Panc1 (cell line): ENCODE results near the gene KIAA2012. TPM values are rescaled to one million over a fixed set of nuclear protein-coding genes. Genes with fewer than 3 reads are reported as not detected.

ENCODE experiments used
- ATAC-seq: fragments of 200-7000 bp; cut with Tn5 transposase; 2 replicates; pipeline ENCODE4 v1.9.1; 2020; ENCODE audit warnings: mild to moderate bottlenecking, moderate library complexity
- BruUV-seq: library from RNA; stranded (reverse); fragments of 400-500 nt; replicated peaks from 2 replicates; lab custom pipeline; 2021; lab: Mats Ljungman, UMichigan
- CTCF ChIA-PET: fragments of 300-600 bp; sonication (Branson Sonifier 250); formaldehyde crosslinking; loops from one replicate; lab custom pipeline; 2022; ENCODE audit warnings: antibody characterized with exemption; lab: Charles Lee
- POLR2A ChIA-PET: fragments of 300-600 bp; sonication (Branson Sonifier 250); formaldehyde crosslinking; loops from one replicate; lab custom pipeline; 2022; ENCODE audit warnings: antibody characterized with exemption; lab: Charles Lee
- DNase-seq: peaks from one replicate; pipeline ENCODE4 v3.0.0-alpha.2; 2010; ENCODE audit warnings: low read depth, low spot score
- H3K27ac ChIP-seq: 2 replicates; pipeline ENCODE4 v1.5.1; 2011; ENCODE audit warnings: mild to moderate bottlenecking, low read length, inconsistent platforms
- H3K27me3 ChIP-seq: fragments of 200-500 bp; sonication (Bioruptor generic); 2 replicates; pipeline ENCODE4 v1.6.0; 2014; ENCODE audit warnings: low read length, inconsistent platforms; ENCODE audit not compliant: control insufficient read depth, insufficient read depth
- H3K36me3 ChIP-seq: fragments of 200-500 bp; sonication (Bioruptor generic); 2 replicates; pipeline ENCODE4 v1.5.1; 2014; ENCODE audit warnings: inconsistent platforms, mild to moderate bottlenecking, low read length, moderate library complexity; ENCODE audit not compliant: control insufficient read depth, insufficient read depth
- H3K4me1 ChIP-seq: 2 replicates; pipeline ENCODE4 v1.5.1; 2011; ENCODE audit warnings: inconsistent platforms, mild to moderate bottlenecking, low read length, moderate library complexity; ENCODE audit not compliant: control insufficient read depth, insufficient read depth
- H3K4me3 ChIP-seq, 2 experiments: 2 replicates each; pipeline ENCODE4 v1.5.1; 2011 to 2012; ENCODE audit warnings: low read depth in 2 of 2, low read length in 2 of 2, mild to moderate bottlenecking in 2 of 2, inconsistent platforms in 1 of 2, moderate library complexity in 1 of 2
- H3K9me3 ChIP-seq: fragments of 200-500 bp; sonication (Bioruptor generic); 2 replicates; pipeline ENCODE4 v1.5.1; 2014; ENCODE audit warnings: low read depth, mild to moderate bottlenecking, inconsistent platforms, low read length, moderate library complexity; ENCODE audit not compliant: control insufficient read depth, insufficient read depth
- CTCF ChIP-seq: fragments of 450-650 bp; IDR thresholded peaks from 2 replicates; pipeline ENCODE4 v1.5.1; 2017; ENCODE audit warnings: mild to moderate bottlenecking
- POLR2AphosphoS5 ChIP-seq: IDR thresholded peaks from 2 replicates; pipeline ENCODE4 v1.6.1; 2012; ENCODE audit warnings: mild to moderate bottlenecking, low read depth, low read length, moderate library complexity
- REST ChIP-seq, 2 experiments: IDR thresholded peaks; 2 replicates each; pipeline ENCODE4 v1.6.1; 2011 to 2012; ENCODE audit warnings: low read depth in 2 of 2, control low read depth in 1 of 2, low read length in 1 of 2, mild to moderate bottlenecking in 1 of 2, moderate library complexity in 1 of 2; ENCODE audit not compliant: insufficient read depth in 1 of 2
- SIN3A ChIP-seq: IDR thresholded peaks from 2 replicates; pipeline ENCODE4 v1.6.1; 2012; ENCODE audit warnings: low read depth, mild to moderate bottlenecking, low read length, moderate library complexity, borderline replicate concordance; ENCODE audit not compliant: insufficient read depth
- TCF7L2 ChIP-seq: IDR thresholded peaks from 2 replicates; pipeline ENCODE4 v1.6.1; 2011; ENCODE audit warnings: mild to moderate bottlenecking, low read depth, low read length, inconsistent platforms
- in situ Hi-C: cut with HindIII; loops from 2 replicates; pipeline ENCODE4 v1.10.0; 2016; ENCODE audit warnings: low sequenced_read_pairs, low pct_unique_long_range_greater_than_20kb
- intact Hi-C: fragments of 100-400 bp; cut with micrococcal nuclease; formaldehyde crosslinking; loops from one replicate; pipeline ENCODE4 v1.10.0; 2022; ENCODE audit not compliant: unreplicated experiment
- total RNA-seq: library from RNA; stranded (reverse); gene quantifications from one replicate; pipeline ENCODE4 v1.2.1, GENCODE V29; 2021; ENCODE audit not compliant: unreplicated experiment

Gene KIAA2012
- total RNA-seq, 1 experiment from 2014 or later, result not detected

GRCh38 chr2:202108345-202108744 lies 35.3 kb downstream of the KIAA2012 start:
- ATAC-seq (no peak), DNase-seq (no peak)
- intact Hi-C loops (no loop called here), in situ Hi-C loops (no loop called here)
- H3K4me3 ChIP-seq, result no peak overlapping the region
- TF ChIP-seq POLR2AphosphoS5 (no peak), REST (IDR thresholded peaks at IDR 0.05; ENCODE audit: insufficient read depth in 1 of 2, low read depth in 2 of 2, low read length in 1 of 2) (no peak), SIN3A (no peak), CTCF (no peak), TCF7L2 (no peak)
- no peaks in the 10 kb centered on the region for H3K27me3 ChIP-seq
- BruUV-seq, result no TSS peak
- no peaks in the 10 kb centered on the region for H3K36me3 ChIP-seq
- no peaks in the 10 kb centered on the region for H3K9me3 ChIP-seq
- ChIA-PET CTCF (no interaction called here), POLR2A (no interaction called here)
- no peak overlapping the region for H3K27ac ChIP-seq
- no peaks in the 10 kb centered on the region for H3K4me1 ChIP-seq

GRCh38 chr2:202109139-202109736 lies 36.2 kb downstream of the KIAA2012 start:
- H3K4me3 ChIP-seq, result no peak overlapping the region
- no peaks in the 10 kb centered on the region for H3K36me3 ChIP-seq
- no peaks in the 10 kb centered on the region for H3K4me1 ChIP-seq
- intact Hi-C loops, result no loop called here
- BruUV-seq, result no TSS peak
- no peaks in the 10 kb centered on the region for H3K27me3 ChIP-seq
- ATAC-seq (no peak), DNase-seq (no peak)
- no peak overlapping the region for H3K27ac ChIP-seq
- in situ Hi-C loops, result no loop called here
- ChIA-PET POLR2A (no interaction called here), CTCF (no interaction called here)
- no peak for TF ChIP-seq SIN3A
- TF ChIP-seq POLR2AphosphoS5, result no peak
- TF ChIP-seq TCF7L2, result no peak
- no peak for TF ChIP-seq REST (IDR thresholded peaks at IDR 0.05; ENCODE audit: insufficient read depth in 1 of 2, low read depth in 2 of 2, low read length in 1 of 2)
- TF ChIP-seq CTCF, result no peak
- no peaks in the 10 kb centered on the region for H3K9me3 ChIP-seq
